NCI-H1417 treated with DMSO at 0.1 percent for 48 hours (cell line): Measurements from ENCODE around the gene HDAC4.

Experiments
- DNase-seq: peaks from one replicate; lab custom pipeline; 2025; lab: John Stamatoyannopoulos, UW

HDAC4 gene

GRCh38 chr2:239061824-239062570 is 338.8 kb downstream of the HDAC4 start:
- no peak for DNase-seq

DNA sequence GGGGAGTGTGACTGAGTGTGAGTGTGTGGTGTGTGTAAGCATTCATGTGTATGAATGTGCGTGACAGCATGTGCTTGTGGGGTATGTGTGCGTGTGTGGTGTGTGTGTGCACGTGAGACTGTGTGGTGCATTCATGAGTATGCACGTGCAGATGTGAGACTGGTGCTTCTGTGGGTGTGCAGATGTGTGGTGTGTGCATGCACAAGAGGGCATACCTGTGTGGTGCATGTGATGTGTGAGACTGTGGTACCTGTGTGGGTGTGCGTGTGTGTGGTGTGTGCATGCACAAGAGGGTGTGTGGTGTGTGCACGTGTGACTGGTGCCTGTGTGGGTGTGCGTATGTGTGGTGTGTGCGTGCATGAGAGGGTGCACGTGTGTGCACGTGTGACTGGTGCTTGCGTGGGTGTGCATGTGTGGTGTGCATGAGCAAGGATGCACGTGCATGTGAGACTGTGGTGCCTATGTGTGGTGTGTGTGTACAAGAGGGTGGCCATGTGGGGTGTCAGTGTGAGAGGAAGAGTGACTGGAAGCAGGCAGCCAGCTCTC is 339.6 kb downstream of the HDAC4 start:
- no peak for DNase-seq

GRCh38 chr2:239060676-239061075 is 340.1 kb downstream of the HDAC4 start:
- DNase-seq: no peak

DNA sequence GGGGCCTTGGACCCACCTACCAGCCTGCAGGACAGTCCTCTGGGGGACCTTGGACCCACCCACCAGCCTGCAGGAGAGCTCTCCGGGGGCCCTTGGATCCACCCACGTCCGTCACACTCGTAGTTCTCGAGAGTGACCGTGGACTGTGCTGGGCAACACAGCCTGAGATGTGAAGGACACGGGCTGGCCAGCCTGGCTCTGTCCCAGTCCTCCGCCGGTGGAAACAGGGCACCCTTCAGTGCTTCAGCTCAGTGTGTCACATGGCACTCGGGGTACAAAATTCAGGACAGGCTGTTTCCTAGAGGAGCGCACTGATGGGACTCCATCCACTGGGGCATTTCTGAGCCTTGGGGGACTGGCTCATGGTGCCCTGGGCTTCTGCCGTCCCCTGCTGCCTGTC is 341.0 kb downstream of the HDAC4 start:
- DNase-seq: no peak

DNA sequence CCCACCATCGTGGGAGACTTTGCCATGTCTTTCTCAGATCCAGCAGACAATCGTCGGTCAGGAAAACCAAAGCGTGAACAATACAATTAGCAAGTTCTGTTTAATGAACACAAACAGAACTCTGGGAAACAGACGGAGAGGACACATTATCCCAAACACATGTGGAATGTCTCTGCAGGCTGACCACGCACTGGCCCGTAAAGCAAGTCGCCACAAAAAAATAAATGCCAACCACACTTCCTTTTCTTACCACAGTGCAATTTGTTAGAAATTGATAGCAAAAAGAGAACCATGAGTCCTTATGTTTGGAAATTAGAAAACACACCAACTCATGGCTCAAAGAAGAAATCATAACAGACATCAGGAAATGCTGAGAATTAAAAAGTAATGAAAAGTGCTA is 342.1 kb downstream of the HDAC4 start:
- DNase-seq: no peak

GRCh38 chr2:239057533-239057932 is 343.3 kb downstream of the HDAC4 start:
- DNase-seq: no peak

DNA sequence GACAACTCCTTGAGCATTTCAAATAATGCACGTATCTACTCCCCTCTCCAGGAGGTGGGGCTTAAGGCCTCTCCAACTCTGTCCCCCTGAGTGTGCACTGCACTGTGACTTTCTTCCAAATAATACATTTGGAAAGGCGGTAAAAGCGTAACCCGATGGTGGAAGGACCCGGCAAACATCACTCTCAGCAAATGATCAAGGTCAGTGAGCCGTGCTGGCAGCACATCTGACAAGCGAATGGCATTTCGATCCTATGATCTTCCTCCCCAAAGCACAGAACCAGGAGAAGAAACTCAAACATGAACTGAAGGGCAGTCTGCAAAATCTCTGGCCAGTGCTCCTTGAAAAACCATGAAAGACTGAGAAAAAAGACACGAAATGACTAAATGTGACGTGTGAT is 344.2 kb downstream of the HDAC4 start:
- DNase-seq: no peak

DNA sequence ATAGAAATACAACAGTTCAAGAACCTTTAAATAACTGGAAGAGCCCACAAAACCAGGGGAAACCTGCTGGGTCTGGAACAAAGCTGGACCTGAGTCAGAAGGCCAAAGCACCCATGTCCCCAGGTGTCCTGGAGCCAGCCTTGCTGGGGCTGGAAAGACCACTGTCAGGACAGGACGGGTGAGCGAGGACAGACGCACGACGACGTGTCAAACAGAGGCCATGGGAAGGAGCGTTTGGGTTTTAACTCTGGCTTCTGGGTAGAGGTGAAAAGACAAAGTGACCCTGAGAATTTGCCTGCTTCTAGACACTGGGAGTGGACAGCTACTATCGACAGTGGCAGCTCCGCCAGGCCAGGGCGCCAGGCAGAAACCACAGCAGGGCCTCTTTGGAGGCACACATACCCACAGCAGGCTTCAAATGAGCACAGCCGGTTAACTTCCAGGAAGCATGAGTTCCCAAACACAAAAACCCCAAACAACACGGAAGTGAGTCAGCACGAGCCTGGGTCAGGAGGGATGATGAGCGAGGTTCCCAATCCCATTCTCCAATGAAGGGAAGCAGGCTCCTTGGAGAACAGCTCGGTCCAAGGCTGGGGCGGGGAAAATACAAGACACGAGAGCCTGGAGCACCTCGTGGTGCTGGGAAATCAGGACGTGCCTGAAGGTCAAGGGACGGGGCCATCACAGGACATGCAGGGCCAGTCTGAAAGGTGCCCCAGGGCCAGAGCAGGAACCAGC is 344.9 kb downstream of the HDAC4 start:
- DNase-seq: no peak

- no peak for DNase-seq
Measured at GRCh38 chr2:239054921-239055320, 345.9 kb downstream of the HDAC4 start.

DNA sequence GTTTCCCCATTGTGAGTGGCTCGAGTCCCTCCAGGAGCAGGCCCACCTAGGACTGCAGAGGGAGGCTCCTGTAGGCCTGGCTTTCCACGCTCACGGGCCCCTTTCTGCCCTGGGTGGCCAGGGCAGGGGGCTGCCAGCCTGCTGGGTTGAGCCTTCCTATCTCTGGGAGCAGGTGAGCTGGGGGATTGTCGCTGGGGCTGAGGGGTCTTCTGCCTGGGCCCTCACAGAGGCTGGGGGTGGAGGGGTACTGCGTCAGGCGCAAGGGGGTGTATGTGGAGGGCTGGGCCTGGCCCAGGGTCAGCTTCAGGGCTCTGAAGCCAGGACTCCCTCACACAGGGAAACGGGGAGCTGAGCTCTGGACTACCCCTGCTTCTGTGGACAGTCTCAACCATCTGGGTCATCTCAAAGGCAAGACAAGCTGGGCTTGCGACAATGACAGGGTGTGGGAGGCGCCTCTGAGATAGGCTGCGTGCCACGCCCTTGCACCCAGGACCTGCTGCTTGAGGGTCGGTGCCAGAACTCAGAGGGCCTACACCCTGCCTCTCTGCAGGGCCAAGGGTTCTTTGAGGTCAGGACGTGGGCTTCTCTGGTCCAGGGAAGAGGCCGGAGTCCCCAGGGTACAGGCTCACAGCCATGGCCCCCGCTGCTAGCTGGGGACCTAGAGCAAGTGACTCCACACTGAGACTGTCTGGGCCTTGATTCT is 346.9 kb downstream of the HDAC4 start:
- no peak for DNase-seq

- no peak for DNase-seq
Measured at GRCh38 chr2:239052798-239053665, 347.8 kb downstream of the HDAC4 start.

DNA sequence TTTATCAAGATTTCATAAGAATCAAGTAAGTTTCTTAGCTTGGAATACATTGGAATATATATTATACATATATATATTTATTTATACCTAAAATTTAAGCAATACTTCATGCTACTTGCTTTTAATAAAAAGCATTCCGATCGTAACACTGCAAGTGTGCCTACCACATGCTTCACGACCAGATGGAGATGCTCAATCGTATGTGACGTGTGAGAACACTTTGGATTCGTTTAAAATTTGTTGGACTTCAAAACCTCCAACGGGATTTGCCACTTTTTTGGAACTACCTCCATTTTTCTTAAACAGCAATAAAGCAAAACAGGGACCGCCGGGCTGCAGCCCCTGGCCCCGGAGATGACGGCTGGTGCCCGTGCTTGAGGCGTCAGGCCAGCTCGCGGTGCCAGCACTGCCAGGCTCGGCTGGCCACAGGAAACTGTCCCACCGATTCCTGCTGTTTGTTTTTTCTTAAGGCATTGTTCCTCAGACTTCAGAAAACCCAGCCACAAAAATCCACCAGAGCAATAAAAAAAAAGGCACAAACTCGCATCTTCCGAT is 348.9 kb downstream of the HDAC4 start:
- no peak for DNase-seq

DNA sequence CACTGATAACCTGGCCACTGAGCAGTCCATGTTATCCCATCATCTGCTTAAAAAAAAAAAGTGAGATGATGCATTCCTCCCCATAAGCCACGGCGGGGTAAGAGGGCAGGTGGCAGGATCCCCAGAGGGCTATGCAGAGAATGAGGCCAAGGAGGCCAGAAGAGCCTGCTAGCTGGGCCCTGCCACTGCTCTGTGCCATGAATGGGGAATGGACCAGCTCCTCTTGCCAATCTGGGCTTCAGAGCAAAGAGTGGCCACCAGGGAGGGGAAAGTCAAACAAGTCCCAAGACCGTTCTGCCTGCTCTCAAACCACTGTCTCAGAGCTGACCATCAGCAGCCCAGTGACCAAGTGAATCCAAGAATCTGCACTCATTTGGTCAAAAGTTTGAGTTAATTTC is 350.6 kb downstream of the HDAC4 start:
- DNase-seq: no peak

DNA sequence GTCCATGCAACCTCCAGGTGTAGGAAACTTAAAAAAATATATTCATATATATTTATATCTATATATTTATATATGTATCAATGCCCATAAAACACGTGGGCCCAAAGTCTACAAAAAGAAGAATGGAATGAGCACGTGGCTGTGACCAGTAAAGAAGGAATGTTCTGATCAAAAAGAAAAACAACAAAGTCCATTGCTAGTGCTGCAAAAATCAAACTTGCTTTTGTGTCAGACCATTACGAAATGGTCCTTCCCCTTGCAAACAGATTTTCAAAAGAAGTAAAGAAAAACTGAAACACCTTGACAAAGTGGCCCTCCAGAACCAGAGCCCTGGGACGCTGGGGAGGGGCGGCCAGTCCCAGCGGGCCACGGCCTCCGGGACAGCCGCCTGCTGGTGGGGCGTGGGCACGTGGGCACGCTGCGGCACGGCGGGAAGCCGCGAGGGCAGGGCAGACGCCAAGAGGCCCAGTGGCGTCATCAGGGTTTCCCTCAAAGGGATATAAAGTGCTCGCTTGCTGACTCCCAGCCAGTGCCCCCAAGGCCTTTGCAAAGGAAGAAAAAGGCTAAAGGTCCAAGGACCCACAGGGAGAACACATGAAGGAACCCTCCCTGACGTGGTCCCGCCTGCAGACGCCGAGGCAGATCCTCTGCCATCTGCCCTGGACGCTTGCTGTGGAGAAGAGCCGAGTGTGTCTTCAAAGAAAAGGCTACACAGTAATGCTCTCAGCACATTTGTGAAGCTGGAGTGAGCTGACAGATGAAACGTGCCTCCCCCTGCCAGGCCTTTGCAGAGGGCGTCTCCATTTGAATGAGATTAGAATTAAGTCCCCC is 351.2 kb downstream of the HDAC4 start:
- no peak for DNase-seq

DNA sequence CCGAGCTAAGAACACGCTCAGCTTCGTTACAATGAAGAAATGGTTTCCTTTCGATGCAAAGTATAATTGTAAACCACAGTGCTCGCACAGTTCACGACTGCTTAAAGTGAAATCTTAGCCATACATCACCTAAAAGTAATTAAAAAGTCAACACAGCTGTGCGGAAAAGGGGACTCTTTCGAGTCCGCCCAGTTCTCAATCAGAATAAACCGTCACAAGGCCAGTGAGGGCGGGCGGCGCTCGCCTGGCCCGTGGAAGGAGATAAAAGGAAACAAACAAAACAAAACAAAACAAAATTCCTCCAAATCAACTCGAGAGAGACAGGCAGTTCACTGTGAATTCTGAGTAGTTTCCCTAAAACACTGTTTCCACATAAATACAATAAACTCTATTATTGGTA is 352.1 kb downstream of the HDAC4 start:
- no peak for DNase-seq

DNA sequence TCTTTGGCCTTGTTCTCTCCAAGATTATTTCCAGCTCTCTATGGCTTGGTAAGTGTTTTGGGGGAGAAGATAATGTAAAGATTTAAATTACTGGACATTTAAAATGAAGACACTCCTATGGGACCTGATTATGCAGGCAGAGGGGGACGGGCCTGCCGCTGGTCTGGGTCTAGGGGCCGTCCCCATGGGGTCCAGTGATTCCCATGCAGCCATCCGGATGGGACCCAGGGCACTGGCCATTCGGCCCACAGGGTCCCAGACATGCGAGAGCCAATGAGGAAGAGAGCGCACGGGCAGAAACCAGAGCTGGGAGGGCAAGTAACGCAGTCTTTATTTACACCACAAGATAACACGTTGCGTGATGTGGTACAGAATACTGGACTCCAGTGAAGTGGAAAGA is 353.0 kb downstream of the HDAC4 start:
- DNase-seq: no peak

- no peak for DNase-seq
Measured at GRCh38 chr2:239047420-239047819, 353.4 kb downstream of the HDAC4 start.

GRCh38 chr2:239046822-239047221 is 354.0 kb downstream of the HDAC4 start:
- no peak for DNase-seq

GRCh38 chr2:239044336-239044735 is 356.5 kb downstream of the HDAC4 start:
- DNase-seq: no peak

DNA sequence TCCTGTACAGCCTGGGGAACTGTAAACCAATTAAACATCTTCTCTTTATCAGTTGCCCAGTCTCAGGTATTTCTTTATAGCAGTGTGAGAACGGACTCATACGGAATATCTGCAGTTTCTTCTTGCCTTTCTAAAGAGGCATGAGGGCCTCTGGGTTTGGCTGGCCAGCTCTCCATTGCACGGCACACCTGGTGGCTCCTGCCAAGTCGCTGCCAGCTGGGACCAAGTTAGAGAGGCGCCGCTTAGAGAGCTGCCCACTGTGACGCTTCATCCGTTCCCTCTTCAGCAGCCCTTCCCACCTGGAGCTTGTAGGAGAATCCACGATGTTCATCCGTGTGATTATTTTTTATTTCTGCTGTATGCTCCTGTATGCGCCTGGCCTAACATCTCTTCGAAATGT is 357.5 kb downstream of the HDAC4 start:
- no peak for DNase-seq
